ENCODE results near the gene KCNG2. TPM values are rescaled to one million over a fixed set of nuclear protein-coding genes. Genes with fewer than 3 reads are reported as not detected.

Gene KCNG2
- total RNA-seq, 1 donor from 2014 or later: not detected

GRCh38 chr18:79784965-79785770, 12.6 kb upstream of the KCNG2 start:
- no peak for DNase-seq

GRCh38 chr18:79785831-79786230, 11.9 kb upstream of the KCNG2 start:
- DNase-seq: no peak

- no peak for DNase-seq
Measured at GRCh38 chr18:79786304-79786703, 11.4 kb upstream of the KCNG2 start.

- DNase-seq: no peak
Measured at GRCh38 chr18:79786786-79787526, 10.8 kb upstream of the KCNG2 start.

- DNase-seq: no peak
Measured at GRCh38 chr18:79787527-79787864, 10.2 kb upstream of the KCNG2 start.

GRCh38 chr18:79787865-79788733, 9.6 kb upstream of the KCNG2 start:
- no peak for DNase-seq

GRCh38 chr18:79788734-79789085, 9.0 kb upstream of the KCNG2 start:
- no peak for DNase-seq

GRCh38 chr18:79789091-79789891, 8.4 kb upstream of the KCNG2 start:
- DNase-seq: no peak

- no peak for DNase-seq
Measured at GRCh38 chr18:79789901-79790890, 7.5 kb upstream of the KCNG2 start.

GRCh38 chr18:79790996-79791972, 6.5 kb upstream of the KCNG2 start:
- peak; percentile 60 for DNase-seq

GRCh38 chr18:79792096-79792987, 5.4 kb upstream of the KCNG2 start:
- DNase-seq: no peak

GRCh38 chr18:79792988-79793355, 4.8 kb upstream of the KCNG2 start:
- DNase-seq: no peak

- no peak for DNase-seq
Measured at GRCh38 chr18:79794846-79795245, 2.9 kb upstream of the KCNG2 start.

GRCh38 chr18:79795446-79795845, 2.3 kb upstream of the KCNG2 start:
- peak; percentile 60 for DNase-seq

- no peak for DNase-seq
Measured at GRCh38 chr18:79796016-79796415, 1.7 kb upstream of the KCNG2 start.

- DNase-seq: peak; percentile 90
Measured at GRCh38 chr18:79796531-79797405, 970 bp upstream of the KCNG2 start.

- DNase-seq: no peak
Measured at GRCh38 chr18:79798346-79798998, 734 bp downstream of the KCNG2 start.
